HG03095 (cell line): Measurements from ENCODE around the gene GALNT7.

Experiments used
- ATAC-seq: cut with Tn5 transposase; IDR thresholded peaks from one replicate; pipeline ENCODE4 v1.9.1; 2021; ENCODE audit warnings: moderate library complexity; ENCODE audit not compliant: unreplicated experiment

Gene GALNT7

GRCh38 chr4:173334085-173334890 is 165.7 kb downstream of the GALNT7 start, which contains the start of gene HMGB2:
HMGB2 (minus strand) TSS chr4:173334358; CDS start chr4:173333649, 709 bp downstream.
- peak; percentile 92 for ATAC-seq

- ATAC-seq, result peak; percentile 36
Measured at GRCh38 chr4:173334891-173335752, 166.5 kb downstream of the GALNT7 start.

- no peak for ATAC-seq
Measured at GRCh38 chr4:173337463-173337862, 168.9 kb downstream of the GALNT7 start.

- no peak for ATAC-seq
Measured at GRCh38 chr4:173343832-173344397, 175.3 kb downstream of the GALNT7 start.

- no peak for ATAC-seq
Measured at GRCh38 chr4:173345648-173346047, 177.0 kb downstream of the GALNT7 start.

- ATAC-seq, result no peak
Measured at GRCh38 chr4:173346074-173346473, 177.5 kb downstream of the GALNT7 start.

- no peak for ATAC-seq
Measured at GRCh38 chr4:173347467-173347866, 178.9 kb downstream of the GALNT7 start.

- ATAC-seq, result no peak
Measured at GRCh38 chr4:173357939-173358338, 189.3 kb downstream of the GALNT7 start.

GRCh38 chr4:173360587-173361221 is 192.1 kb downstream of the GALNT7 start:
- ATAC-seq, result no peak

GRCh38 chr4:173362666-173363065 is 194.1 kb downstream of the GALNT7 start:
- ATAC-seq, result no peak

GRCh38 chr4:173365359-173365996 is 196.9 kb downstream of the GALNT7 start:
- no peak for ATAC-seq

GRCh38 chr4:173367285-173367684 is 198.7 kb downstream of the GALNT7 start:
- ATAC-seq, result no peak

GRCh38 chr4:173367946-173368345 is 199.3 kb downstream of the GALNT7 start:
- no peak for ATAC-seq

GRCh38 chr4:173370130-173370476 is 201.5 kb downstream of the GALNT7 start:
- ATAC-seq, result peak; percentile 0

GRCh38 chr4:173370477-173371291 is 202.1 kb downstream of the GALNT7 start, which contains the start of gene SAP30:
SAP30 (plus strand) TSS chr4:173370954; CDS start chr4:173371183, 229 bp downstream.
- peak; percentile 72 for ATAC-seq

- ATAC-seq, result peak; percentile 10
Measured at GRCh38 chr4:173371292-173372192, 202.9 kb downstream of the GALNT7 start.
